Peyer's patch (tissue), 4 donors: ENCODE measurements around the gene JAM2.

ENCODE experiments used
- CTCF ChIP-seq, 6 experiments: fragments of 450-650 bp in 4 of 6; fragments of 200-600 bp in 2 of 6; sonication (generic) in 1 of 6; IDR thresholded peaks; one replicate each; pipeline ENCODE4 v1.5.1; 2017 to 2019; ENCODE audit warnings: antibody characterized with exemption in 6 of 6, mild to moderate bottlenecking in 3 of 6, moderate library complexity in 1 of 6
- POLR2A ChIP-seq, 2 donors: fragments of 450-650 bp; IDR thresholded peaks; one replicate each; pipeline ENCODE4 v1.5.1; 2017; ENCODE audit warnings: antibody characterized with exemption in 2 of 2, mild to moderate bottlenecking in 2 of 2, moderate library complexity in 2 of 2

- TF ChIP-seq CTCF (IDR thresholded peaks at IDR 0.05) (no peak), POLR2A (IDR thresholded peaks at IDR 0.05) (no peak)
Measured at GRCh38 chr21:25657140-25657539, 18.1 kb downstream of the JAM2 start.
